B cell (primary cell): ENCODE data around the gene FASTK. TPM values are rescaled to one million over a fixed set of nuclear protein-coding genes. Genes with fewer than 3 reads are reported as not detected.

Source experiments
- ATAC-seq: fragments of 200-7000 bp; cut with Tn5 transposase; one replicate; pipeline ENCODE4 v1.10.0; 2021; ENCODE audit warnings: low read depth, mild to moderate bottlenecking, moderate number of reproducible peaks, moderate library complexity
- CTCF ChIA-PET: fragments of 350-600 bp; sonication (Branson Sonifier 250); formaldehyde crosslinking; loops from one replicate; lab custom pipeline; 2021; ENCODE audit warnings: antibody characterized with exemption, inconsistent platforms; lab: Charles Lee
- POLR2A ChIA-PET: fragments of 350-600 bp; sonication (Branson Sonifier 250); formaldehyde crosslinking; loops from one replicate; lab custom pipeline; 2021; ENCODE audit warnings: antibody characterized with exemption; lab: Charles Lee
- DNase-seq: peaks from one replicate; pipeline ENCODE4 v3.0.0; 2013
- H2AFZ ChIP-seq: 2 replicates; pipeline ENCODE4 v1.6.1; 2012; ENCODE audit warnings: mild to moderate bottlenecking, low read depth, low read length; ENCODE audit not compliant: insufficient read depth, poor library complexity, severe bottlenecking
- H3K27ac ChIP-seq, 2 donors: 1 replicate in 1 of 2; 2 replicates in 1 of 2; pipeline ENCODE4 v1.5.1; 2012 to 2013; ENCODE audit warnings: low read length in 2 of 2, mild to moderate bottlenecking in 2 of 2, moderate library complexity in 1 of 2
- H3K27me3 ChIP-seq, 4 experiments: fragments of 200-600 bp in 1 of 4; sonication (generic) in 1 of 4; replicated peaks in 1 of 4; 1 replicate in 2 of 4; 2 replicates in 2 of 4; pipeline versions ENCODE4 v1.6.1 to v1.7.0; 2013 to 2016; ENCODE audit warnings: low read length in 3 of 4, mild to moderate bottlenecking in 2 of 4, mixed read lengths in 1 of 4, moderate library complexity in 1 of 4; ENCODE audit not compliant: insufficient read depth in 4 of 4, control insufficient read depth in 3 of 4; ENCODE audit errors: control extremely low read depth in 1 of 4
- H3K36me3 ChIP-seq, 2 experiments: replicated peaks in 1 of 2; 1 replicate in 1 of 2; 2 replicates in 1 of 2; pipeline versions ENCODE4 v1.6.1 to v1.7.1; 2013; ENCODE audit warnings: low read length in 1 of 2; ENCODE audit not compliant: insufficient read depth in 2 of 2, control insufficient read depth in 1 of 2; ENCODE audit errors: control extremely low read depth in 1 of 2, extremely low read depth in 1 of 2
- H3K4me1 ChIP-seq, 2 donors: fragments of 200-600 bp in 1 of 2; sonication (generic) in 1 of 2; 1 replicate in 1 of 2; 2 replicates in 1 of 2; pipeline versions ENCODE4 v1.5.1 to v1.6.1; 2013 to 2017; ENCODE audit warnings: low read length in 2 of 2; ENCODE audit not compliant: control insufficient read depth in 2 of 2, insufficient read depth in 2 of 2
- H3K4me2 ChIP-seq: replicated peaks from 2 replicates; pipeline ENCODE3; 2012; ENCODE audit warnings: mild to moderate bottlenecking, low read depth, low read length; ENCODE audit not compliant: poor library complexity, severe bottlenecking
- H3K4me3 ChIP-seq, 5 experiments: fragments of 200-600 bp in 1 of 5; sonication (generic) in 1 of 5; 1 replicate in 3 of 5; 2 replicates in 2 of 5; pipeline versions ENCODE4 v1.5.1 to v1.7.0; 2011 to 2016; ENCODE audit warnings: low read length in 4 of 5, mild to moderate bottlenecking in 4 of 5, low read depth in 2 of 5, control low read depth in 1 of 5, moderate library complexity in 1 of 5; ENCODE audit not compliant: insufficient read depth in 1 of 5; ENCODE audit errors: control extremely low read depth in 1 of 5, extremely low read depth in 1 of 5
- H3K79me2 ChIP-seq: fragments of 200-600 bp; sonication (generic); one replicate; pipeline ENCODE4 v1.6.0; 2016; ENCODE audit warnings: low read length; ENCODE audit not compliant: control insufficient read depth, insufficient read depth
- H3K9ac ChIP-seq: fragments of 200-600 bp; sonication (generic); 2 replicates; pipeline ENCODE4 v1.6.1; 2017; ENCODE audit warnings: mild to moderate bottlenecking, low read length, moderate library complexity
- H3K9me3 ChIP-seq, 3 donors: one replicate each; pipeline versions ENCODE4 v1.6.1 to v1.7.1; 2013; ENCODE audit warnings: low read length in 2 of 3; ENCODE audit not compliant: control insufficient read depth in 2 of 3, insufficient read depth in 1 of 3; ENCODE audit errors: control extremely low read depth in 1 of 3
- H4K20me1 ChIP-seq: 2 replicates; pipeline ENCODE4 v1.6.0; 2012; ENCODE audit warnings: mild to moderate bottlenecking, low read length; ENCODE audit not compliant: insufficient read depth, control insufficient read depth, poor library complexity, severe bottlenecking
- H3K27ac Mint-ChIP-seq: one replicate; pipeline ENCODE4 v1.8.0; 2021; ENCODE audit warnings: mixed read lengths
- H3K27me3 Mint-ChIP-seq: one replicate; pipeline ENCODE4 v1.8.0; 2021; ENCODE audit warnings: mixed read lengths
- H3K4me1 Mint-ChIP-seq: one replicate; pipeline ENCODE4 v1.8.0; 2021; ENCODE audit warnings: mixed read lengths
- H3K4me3 Mint-ChIP-seq: one replicate; pipeline ENCODE4 v1.8.0; 2021; ENCODE audit warnings: mixed read lengths
- H3K9me3 Mint-ChIP-seq: one replicate; pipeline ENCODE4 v1.8.0; 2022; ENCODE audit warnings: mixed read lengths; ENCODE audit not compliant: insufficient read depth
- CTCF ChIP-seq: fragments of 200-600 bp; IDR thresholded peaks from one replicate; pipeline ENCODE4 v1.8.0; 2022; ENCODE audit warnings: antibody characterized with exemption, mild to moderate bottlenecking
- EZH2 ChIP-seq: IDR thresholded peaks from 2 replicates; pipeline ENCODE4 v1.6.1; 2012; ENCODE audit warnings: borderline replicate concordance, low read depth, mild to moderate bottlenecking, moderate library complexity, low read length; ENCODE audit not compliant: insufficient read depth, poor library complexity, severe bottlenecking
- WGBS: methylation state at CpG from one replicate; pipeline ENCODE4 v1.1.5; 2013; ENCODE audit warnings: missing lambda C conversion rate; ENCODE audit not compliant: insufficient coverage; 5-methylcytosine and 5-hydroxymethylcytosine counted together
- intact Hi-C: fragments of 100-400 bp; cut with micrococcal nuclease; formaldehyde crosslinking; loops from one replicate; pipeline ENCODE4 v1.10.0; 2022
- polyA plus RNA-seq: library from polyadenylated mRNA; depleted of rRNA; stranded (reverse); fragments of >200 nt; gene quantifications from 2 replicates; pipeline ENCODE4 v1.2.3, GENCODE V29; 2012
- total RNA-seq, 2 donors: library from RNA; stranded (reverse); fragments of 120-200 nt in 1 of 2; gene quantifications; 1 replicate in 1 of 2; 2 replicates in 1 of 2; pipeline versions ENCODE4 v1.2.3 to v1.2.4, GENCODE V29; 2013 to 2022

Gene FASTK
- total and polyA plus RNA-seq, 2 donors (not counting 1 experiment from before 2014, with no cell fraction given) = 120 to 258 TPM

GRCh38 chr7:151060416-151061212 is 20.0 kb downstream of the FASTK start:
- Histone ChIP-seq H3K4me2 (peak overlapping the region; percentile 100), H3K9ac (peak overlapping the region; percentile 89), H3K4me1 (peaks cover 23 to 40% of the 10 kb centered on the region in 2 donors), H3K4me3 (peak overlapping the region in 4 of 5 experiments; percentile 72 to 90 (median 79)), H3K36me3 (peaks cover 0 to 16% of the 10 kb centered on the region in 2 experiments), H3K9me3 (no peaks in the 10 kb centered on the region), H3K27ac (peak overlapping the region in 1 of 2 donors; percentile 82), H4K20me1 (peaks cover 32% of the 10 kb centered on the region), H3K79me2 (peaks cover 37% of the 10 kb centered on the region), H2AFZ (peak overlapping the region; percentile 98), H3K27me3 (no peaks in the 10 kb centered on the region)
- Mint-ChIP-seq H3K27me3 (no peaks in the 10 kb centered on the region), H3K9me3 (no peaks in the 10 kb centered on the region), H3K4me1 (peaks cover 36% of the 10 kb centered on the region), H3K27ac (peak overlapping the region; percentile 59), H3K4me3 (peak overlapping the region; percentile 96)
- no peak for DNase-seq
- TF ChIP-seq CTCF = no peak
- TF ChIP-seq EZH2 = no peak
- WGBS = 18% methylated on average over 11 of the region's 21 CpGs
- POLR2A ChIA-PET = interaction anchor here (0.7 kb wide), 2 partner anchors 23 to 106 kb away, joined by 3 read pairs; partner anchors contain the start of gene TMUB1
- intact Hi-C loops = no loop called here
- CTCF ChIA-PET = interaction anchor here (1.2 to 2.2 kb wide), 3 partner anchors 24 to 50 kb away, joined by 3 to 4 read pairs (median 4); no protein-coding TSS in a partner anchor
- no peak for ATAC-seq

- H2AFZ ChIP-seq = peak overlapping the region; percentile 98
- no peaks in the 10 kb centered on the region for H3K9me3 ChIP-seq
- peak overlapping the region; percentile 100 for H3K4me2 ChIP-seq
- TF ChIP-seq CTCF (peak; percentile 63), EZH2 (no peak)
- peak overlapping the region; percentile 96 for H3K4me3 Mint-ChIP-seq
- no peak for DNase-seq
- ChIA-PET POLR2A (interaction anchor here (0.7 kb wide), 1 partner anchor 23 kb away, joined by 3 read pairs; the partner anchor contains the start of gene TMUB1), CTCF (interaction anchor here (1.2 to 2.2 kb wide), 2 partner anchors 24 to 51 kb away, joined by 4 read pairs; no protein-coding TSS in a partner anchor)
- H3K36me3 ChIP-seq = peaks cover 0 to 11% of the 10 kb centered on the region in 2 experiments
- ATAC-seq = no peak
- H3K9me3 Mint-ChIP-seq = no peaks in the 10 kb centered on the region
- H3K4me3 ChIP-seq = peak overlapping the region; percentile 27 to 90 (median 73)
- no peaks in the 10 kb centered on the region for H3K27me3 ChIP-seq
- 1% methylated on average over 14 of the region's 17 CpGs for WGBS
- peak overlapping the region in 1 of 2 donors; percentile 82 for H3K27ac ChIP-seq
- intact Hi-C loops = no loop called here
- peaks cover 37% of the 10 kb centered on the region for H3K79me2 ChIP-seq
- peaks cover 23 to 40% of the 10 kb centered on the region in 2 donors for H3K4me1 ChIP-seq
- H3K9ac ChIP-seq = peak overlapping the region; percentile 89
- no peaks in the 10 kb centered on the region for H3K27me3 Mint-ChIP-seq
- H3K4me1 Mint-ChIP-seq = peaks cover 36% of the 10 kb centered on the region
- peak overlapping the region; percentile 50 for H3K27ac Mint-ChIP-seq
- peaks cover 32% of the 10 kb centered on the region for H4K20me1 ChIP-seq
These were observed 20.5 kb downstream of the FASTK start for GRCh38 chr7:151060113-151060415.
